Natural killer cell (primary cell): ENCODE results near the gene FGF2. TPM values are rescaled to one million over a fixed set of nuclear protein-coding genes. Genes with fewer than 3 reads are reported as not detected.
A peak's percentile ranks its signal among the peaks of the same experiment; 100 is the strongest.

Experiments used
- ATAC-seq, 3 donors: fragments of 150-1000 bp in 2 of 3; fragments of 200-7000 bp in 1 of 3; cut with Tn5 transposase; 1 replicate in 1 of 3; 2 replicates in 2 of 3; pipeline ENCODE4 v1.10.0; 2021; ENCODE audit warnings: mild to moderate bottlenecking in 2 of 3, moderate library complexity in 2 of 3
- DNase-seq, 2 donors: peaks; one replicate each; pipeline versions ENCODE4 v3.0.0 to v3.0.0-alpha.2; 2013 to 2021; ENCODE audit warnings: mixed read lengths in 1 of 2
- H3K27ac ChIP-seq: one replicate; pipeline ENCODE4 v1.5.1; 2013; ENCODE audit warnings: mild to moderate bottlenecking, low read length
- H3K27me3 ChIP-seq: one replicate; pipeline ENCODE4 v1.6.1; 2013; ENCODE audit warnings: low read length; ENCODE audit not compliant: control insufficient read depth, insufficient read depth
- H3K36me3 ChIP-seq: one replicate; pipeline ENCODE4 v1.6.1; 2013; ENCODE audit warnings: low read length; ENCODE audit not compliant: control insufficient read depth, insufficient read depth
- H3K4me1 ChIP-seq: one replicate; pipeline ENCODE4 v1.6.1; 2013; ENCODE audit warnings: low read length; ENCODE audit not compliant: control insufficient read depth, insufficient read depth
- H3K4me3 ChIP-seq: one replicate; pipeline ENCODE4 v1.5.1; 2013; ENCODE audit warnings: low read length
- H3K9me3 ChIP-seq: one replicate; pipeline ENCODE4 v1.6.1; 2013; ENCODE audit warnings: low read length; ENCODE audit not compliant: control insufficient read depth, insufficient read depth
- H3K27ac Mint-ChIP-seq, 2 donors: one replicate each; pipeline ENCODE4 v1.8.0; 2022; ENCODE audit warnings: mild to moderate bottlenecking in 2 of 2, mixed read lengths in 2 of 2, moderate library complexity in 1 of 2
- H3K27me3 Mint-ChIP-seq, 2 donors: one replicate each; pipeline ENCODE4 v1.8.0; 2022; ENCODE audit warnings: low read depth in 2 of 2, mixed read lengths in 2 of 2
- H3K36me3 Mint-ChIP-seq: one replicate; pipeline ENCODE4 v1.8.0; 2022; ENCODE audit warnings: mixed read lengths
- H3K4me1 Mint-ChIP-seq, 2 donors: one replicate each; pipeline ENCODE4 v1.8.0; 2022; ENCODE audit warnings: mixed read lengths in 2 of 2
- H3K4me3 Mint-ChIP-seq: one replicate; pipeline ENCODE4 v1.8.0; 2022; ENCODE audit warnings: mild to moderate bottlenecking, moderate library complexity, mixed read lengths
- H3K9me3 Mint-ChIP-seq, 2 donors: one replicate each; pipeline ENCODE4 v1.8.0; 2022; ENCODE audit warnings: mixed read lengths in 2 of 2
- CTCF ChIP-seq: fragments of 200-600 bp; IDR thresholded peaks from one replicate; pipeline ENCODE4 v1.8.0; 2022; ENCODE audit warnings: antibody characterized with exemption
- WGBS: methylation state at CpG from one replicate; pipeline ENCODE4 v1.1.7; 2013; ENCODE audit warnings: missing lambda C conversion rate; ENCODE audit not compliant: insufficient coverage; 5-methylcytosine and 5-hydroxymethylcytosine counted together
- intact Hi-C: fragments of 100-400 bp; cut with micrococcal nuclease; formaldehyde crosslinking; loops from one replicate; pipeline ENCODE4 v1.14.2; 2022
- total RNA-seq, 4 donors: library from RNA; stranded (reverse); fragments of 120-200 nt in 1 of 4; gene quantifications; one replicate each; pipeline versions ENCODE4 v1.2.3 to v1.2.4, GENCODE V29; 2013 to 2022

FGF2 gene
- total RNA-seq, 3 donors from 2014 or later (not counting 1 experiment from before 2014, with no cell fraction given), result not detected

- Histone ChIP-seq H3K9me3 (no peaks in the 10 kb centered on the region), H3K4me3 (no peak overlapping the region), H3K27me3 (no peaks in the 10 kb centered on the region), H3K36me3 (no peaks in the 10 kb centered on the region), H3K4me1 (peaks cover 4% of the 10 kb centered on the region), H3K27ac (no peak overlapping the region)
- H3K4me3 Mint-ChIP-seq, result no peak overlapping the region
- H3K36me3 Mint-ChIP-seq, result peaks cover 6% of the 10 kb centered on the region
- intact Hi-C loops, result no loop called here
- no peak for DNase-seq
- H3K27me3 Mint-ChIP-seq, result no peaks in the 10 kb centered on the region
- ATAC-seq, result no peak
- H3K9me3 Mint-ChIP-seq, result no peaks in the 10 kb centered on the region
- no peak for TF ChIP-seq CTCF
- H3K27ac Mint-ChIP-seq, result no peak overlapping the region
- WGBS, result 91% methylated on average over 3 of the region's 5 CpGs
- no peaks in the 10 kb centered on the region for H3K4me1 Mint-ChIP-seq
Measured at GRCh38 chr4:122917731-122918130, 91.1 kb downstream of the FGF2 start.

- no peaks in the 10 kb centered on the region for H3K36me3 ChIP-seq
- H3K9me3 ChIP-seq, result no peaks in the 10 kb centered on the region
- intact Hi-C loops, result no loop called here
- no peak overlapping the region for H3K4me3 ChIP-seq
- no peak for TF ChIP-seq CTCF
- ATAC-seq (no peak), DNase-seq (no peak)
- 95% methylated on average over 3 of the region's 5 CpGs for WGBS
- peaks cover 4% of the 10 kb centered on the region for H3K4me1 ChIP-seq
- Mint-ChIP-seq H3K4me1 (no peaks in the 10 kb centered on the region), H3K36me3 (peaks cover 4% of the 10 kb centered on the region), H3K9me3 (no peaks in the 10 kb centered on the region), H3K27me3 (no peaks in the 10 kb centered on the region), H3K27ac (no peak overlapping the region), H3K4me3 (peak overlapping the region; percentile 51)
- H3K27me3 ChIP-seq, result no peaks in the 10 kb centered on the region
- H3K27ac ChIP-seq, result no peak overlapping the region
Measured at GRCh38 chr4:122920473-122920872, 93.8 kb downstream of the FGF2 start.

DNA sequence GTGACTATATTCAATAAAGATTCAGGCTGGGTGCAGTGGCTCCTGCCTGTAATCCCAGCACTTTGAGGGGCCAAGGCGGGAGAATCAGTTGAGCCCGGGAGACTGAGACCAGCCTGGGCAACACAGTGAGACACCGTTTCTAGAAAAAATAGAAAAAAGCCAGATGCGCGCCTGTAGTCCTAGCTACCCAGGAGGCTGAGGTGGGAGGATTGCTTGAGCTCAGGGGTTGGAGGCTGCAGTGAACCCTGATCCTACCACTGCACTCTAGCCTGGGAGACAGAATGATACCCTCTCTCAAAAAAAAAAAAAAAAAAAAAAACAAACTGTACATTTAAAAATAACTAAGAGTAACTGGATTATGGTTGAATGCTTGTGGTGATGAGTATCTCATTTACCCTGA is 94.7 kb downstream of the FGF2 start:
- intact Hi-C loops, result no loop called here
- no peak for ATAC-seq
- 89% methylated on average over 5 of the region's 5 CpGs for WGBS
- Mint-ChIP-seq H3K4me3 (peak overlapping the region; percentile 97), H3K27ac (no peak overlapping the region), H3K4me1 (no peaks in the 10 kb centered on the region), H3K9me3 (no peaks in the 10 kb centered on the region), H3K27me3 (no peaks in the 10 kb centered on the region), H3K36me3 (no peaks in the 10 kb centered on the region)
- H3K27me3 ChIP-seq, result no peaks in the 10 kb centered on the region
- H3K27ac ChIP-seq, result no peak overlapping the region
- H3K4me3 ChIP-seq, result no peak overlapping the region
- H3K36me3 ChIP-seq, result no peaks in the 10 kb centered on the region
- peaks cover 4% of the 10 kb centered on the region for H3K4me1 ChIP-seq
- no peaks in the 10 kb centered on the region for H3K9me3 ChIP-seq
- DNase-seq, result no peak
- TF ChIP-seq CTCF, result no peak
